IgD-negative memory B cell (primary cell): ENCODE measurements around the gene TM4SF18. TPM values are rescaled to one million over a fixed set of nuclear protein-coding genes. Genes with fewer than 3 reads are reported as not detected.

Source experiments
- H3K27ac Mint-ChIP-seq, 3 donors: one replicate each; pipeline ENCODE4 v1.8.0; 2020 to 2022; ENCODE audit warnings: mild to moderate bottlenecking in 3 of 3, mixed read lengths in 3 of 3, moderate library complexity in 1 of 3
- H3K27me3 Mint-ChIP-seq: one replicate; pipeline ENCODE4 v1.8.0; 2021; ENCODE audit warnings: mixed read lengths
- H3K36me3 Mint-ChIP-seq: one replicate; pipeline ENCODE4 v1.8.0; 2020; ENCODE audit warnings: mild to moderate bottlenecking, mixed read lengths
- H3K4me1 Mint-ChIP-seq, 3 donors: one replicate each; pipeline ENCODE4 v1.8.0; 2020 to 2022; ENCODE audit warnings: mixed read lengths in 3 of 3, mild to moderate bottlenecking in 1 of 3
- H3K4me3 Mint-ChIP-seq, 4 donors: one replicate each; pipeline ENCODE4 v1.8.0; 2020 to 2022; ENCODE audit warnings: mild to moderate bottlenecking in 4 of 4, mixed read lengths in 4 of 4, moderate library complexity in 3 of 4
- H3K9me3 Mint-ChIP-seq, 3 donors: one replicate each; pipeline ENCODE4 v1.8.0; 2020 to 2021; ENCODE audit warnings: mixed read lengths in 3 of 3, mild to moderate bottlenecking in 1 of 3
- polyA plus RNA-seq: library from polyadenylated mRNA; unstranded; fragments of 300-500 nt; fragmentation: Illumina TruSeq; gene quantifications from one replicate; pipeline ENCODE4 v1.2.3, GENCODE V29; 2021

The TM4SF18 gene
- polyA plus RNA-seq, 1 donor from 2014 or later = not detected

DNA sequence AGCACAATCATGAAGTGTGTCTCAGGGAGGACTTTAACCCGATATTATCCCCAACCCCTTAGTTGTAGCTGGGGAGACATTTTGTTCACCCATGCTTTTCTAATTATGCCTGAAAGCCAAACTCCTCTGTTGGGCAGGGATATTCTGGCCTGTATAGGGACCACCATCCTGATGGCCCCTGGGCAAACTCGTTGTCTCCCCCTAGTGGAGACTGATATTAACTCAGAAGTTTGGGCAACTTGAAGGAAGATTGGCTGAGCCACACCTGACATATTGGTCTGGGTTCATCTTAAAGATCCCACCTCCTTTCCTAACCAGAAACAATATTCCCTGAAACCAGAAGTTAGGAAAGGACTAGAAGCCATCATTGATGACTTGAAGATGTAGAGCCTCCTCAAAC lies 42.3 kb downstream of the TM4SF18 start:
- H3K27ac Mint-ChIP-seq = no peak overlapping the region
- peaks cover 1% of the 10 kb centered on the region for H3K36me3 Mint-ChIP-seq
- H3K4me1 Mint-ChIP-seq = peaks cover 0 to 3% (median 0%) of the 10 kb centered on the region in 3 donors
- H3K9me3 Mint-ChIP-seq = peaks cover 0 to 2% (median 0%) of the 10 kb centered on the region in 3 donors
- no peak overlapping the region for H3K4me3 Mint-ChIP-seq
- H3K27me3 Mint-ChIP-seq = peaks cover 2% of the 10 kb centered on the region

- H3K27ac Mint-ChIP-seq = no peak overlapping the region
- no peaks in the 10 kb centered on the region for H3K9me3 Mint-ChIP-seq
- peaks cover 3% of the 10 kb centered on the region for H3K36me3 Mint-ChIP-seq
- H3K4me3 Mint-ChIP-seq = no peak overlapping the region
- H3K27me3 Mint-ChIP-seq = no peaks in the 10 kb centered on the region
- peaks cover 0 to 3% (median 0%) of the 10 kb centered on the region in 3 donors for H3K4me1 Mint-ChIP-seq
Observed at GRCh38 chr3:149288655-149289054, 44.8 kb downstream of the TM4SF18 start.

GRCh38 chr3:149284034-149284433 lies 49.4 kb downstream of the TM4SF18 start:
- Mint-ChIP-seq H3K9me3 (no peaks in the 10 kb centered on the region), H3K27ac (no peak overlapping the region), H3K4me1 (peaks cover 6 to 17% (median 8%) of the 10 kb centered on the region in 3 donors)

DNA sequence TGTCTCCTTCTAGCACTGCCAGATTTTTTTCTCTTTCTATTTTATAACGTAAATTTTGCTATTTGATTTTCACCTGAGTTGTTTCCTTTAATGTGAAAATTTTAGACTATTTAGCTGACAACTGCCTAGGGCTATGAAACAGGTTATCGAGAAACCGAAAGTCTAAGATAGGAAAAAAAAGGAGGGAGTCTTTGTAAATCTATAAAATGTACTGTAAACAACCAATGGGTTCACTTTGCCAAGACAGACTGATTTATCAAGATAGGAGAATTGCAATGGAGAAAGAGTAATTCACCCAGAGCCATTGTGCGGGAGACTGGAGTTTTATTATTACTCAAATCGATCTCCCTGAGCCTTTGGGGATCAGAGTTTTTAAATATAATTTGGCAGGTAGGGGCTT lies 50.0 kb downstream of the TM4SF18 start:
- no peaks in the 10 kb centered on the region for H3K9me3 Mint-ChIP-seq
- peaks cover 6 to 22% (median 8%) of the 10 kb centered on the region in 3 donors for H3K4me1 Mint-ChIP-seq
- no peak overlapping the region for H3K4me3 Mint-ChIP-seq
- peaks cover 3% of the 10 kb centered on the region for H3K36me3 Mint-ChIP-seq
- no peaks in the 10 kb centered on the region for H3K27me3 Mint-ChIP-seq
- H3K27ac Mint-ChIP-seq = no peak overlapping the region

More at GRCh38 chr3:149284034-149284433, 49.4 kb downstream of the TM4SF18 start:
- H3K27me3 Mint-ChIP-seq = no peaks in the 10 kb centered on the region
- H3K4me3 Mint-ChIP-seq = no peak overlapping the region
- H3K36me3 Mint-ChIP-seq = peaks cover 3% of the 10 kb centered on the region

GRCh38 chr3:149282836-149283235 lies 50.6 kb downstream of the TM4SF18 start:
- no peaks in the 10 kb centered on the region for H3K27me3 Mint-ChIP-seq
- H3K4me1 Mint-ChIP-seq = peaks cover 6 to 22% (median 8%) of the 10 kb centered on the region in 3 donors
- no peak overlapping the region for H3K27ac Mint-ChIP-seq
- H3K36me3 Mint-ChIP-seq = peaks cover 3% of the 10 kb centered on the region
- no peaks in the 10 kb centered on the region for H3K9me3 Mint-ChIP-seq
- no peak overlapping the region for H3K4me3 Mint-ChIP-seq

DNA sequence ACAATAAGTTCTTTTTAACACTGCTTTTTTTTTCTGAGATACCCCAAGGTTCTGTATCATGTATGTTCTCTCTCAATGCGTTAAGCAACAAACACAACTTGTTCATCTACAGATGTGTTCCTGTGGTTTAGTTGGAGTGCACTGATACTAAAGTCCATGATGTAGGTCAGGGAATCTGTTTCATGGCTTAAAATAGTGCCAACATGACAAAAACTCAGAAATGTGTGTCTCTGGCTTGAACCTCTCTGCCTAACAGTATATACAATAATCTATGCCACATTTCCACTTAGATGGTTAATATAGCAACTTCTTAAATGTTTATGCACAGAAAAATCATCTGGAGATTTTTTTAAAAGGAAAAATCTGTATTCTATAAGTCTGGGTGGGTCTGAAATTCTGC lies 51.1 kb downstream of the TM4SF18 start:
- Mint-ChIP-seq H3K27ac (no peak overlapping the region), H3K4me1 (peaks cover 11 to 27% (median 13%) of the 10 kb centered on the region in 3 donors), H3K36me3 (peaks cover 2% of the 10 kb centered on the region), H3K4me3 (no peak overlapping the region), H3K27me3 (no peaks in the 10 kb centered on the region), H3K9me3 (no peaks in the 10 kb centered on the region)

- Mint-ChIP-seq H3K4me1 (peaks cover 15 to 29% (median 15%) of the 10 kb centered on the region in 3 donors), H3K27ac (no peak overlapping the region), H3K27me3 (no peaks in the 10 kb centered on the region), H3K36me3 (peaks cover 2% of the 10 kb centered on the region), H3K4me3 (no peak overlapping the region), H3K9me3 (no peaks in the 10 kb centered on the region)
Observed at GRCh38 chr3:149280671-149281349, 52.6 kb downstream of the TM4SF18 start.

DNA sequence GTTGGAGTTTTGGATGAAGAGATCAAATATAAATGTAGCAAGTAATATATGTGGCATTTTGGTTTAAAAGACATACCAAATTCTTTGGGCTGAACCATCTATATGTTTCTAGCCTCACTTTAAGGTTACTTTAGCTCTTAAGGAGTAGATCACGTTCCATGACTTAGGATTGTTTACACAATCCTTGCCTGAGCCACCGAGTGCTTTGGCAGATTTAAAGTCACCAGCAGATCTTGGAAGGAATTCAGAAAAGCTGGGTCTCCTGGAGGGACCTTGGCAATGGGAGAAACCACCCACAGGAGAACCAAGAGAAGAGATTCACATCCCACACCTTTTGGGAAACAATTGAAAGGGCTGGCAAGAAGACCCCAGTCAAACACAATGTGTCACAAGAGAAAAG lies 54.5 kb downstream of the TM4SF18 start:
- Mint-ChIP-seq H3K36me3 (no peaks in the 10 kb centered on the region), H3K4me1 (peaks cover 15 to 34% (median 17%) of the 10 kb centered on the region in 3 donors), H3K9me3 (no peaks in the 10 kb centered on the region), H3K27me3 (no peaks in the 10 kb centered on the region), H3K4me3 (no peak overlapping the region), H3K27ac (no peak overlapping the region)

- no peaks in the 10 kb centered on the region for H3K27me3 Mint-ChIP-seq
- H3K27ac Mint-ChIP-seq = peak overlapping the region in 1 of 3 donors; percentile 85
- H3K9me3 Mint-ChIP-seq = no peaks in the 10 kb centered on the region
- H3K36me3 Mint-ChIP-seq = no peaks in the 10 kb centered on the region
- H3K4me3 Mint-ChIP-seq = peak overlapping the region; percentile 7 to 82 (median 73)
- peaks cover 15 to 41% (median 16%) of the 10 kb centered on the region in 3 donors for H3K4me1 Mint-ChIP-seq
Observed at GRCh38 chr3:149277331-149277813, 56.1 kb downstream of the TM4SF18 start.

GRCh38 chr3:149276619-149277018 lies 56.8 kb downstream of the TM4SF18 start:
- H3K4me3 Mint-ChIP-seq = peak overlapping the region in 1 of 4 donors; percentile 82
- peak overlapping the region in 1 of 3 donors; percentile 85 for H3K27ac Mint-ChIP-seq
- H3K9me3 Mint-ChIP-seq = no peaks in the 10 kb centered on the region
- H3K27me3 Mint-ChIP-seq = no peaks in the 10 kb centered on the region
- no peaks in the 10 kb centered on the region for H3K36me3 Mint-ChIP-seq
- H3K4me1 Mint-ChIP-seq = peaks cover 15 to 37% (median 16%) of the 10 kb centered on the region in 3 donors

DNA sequence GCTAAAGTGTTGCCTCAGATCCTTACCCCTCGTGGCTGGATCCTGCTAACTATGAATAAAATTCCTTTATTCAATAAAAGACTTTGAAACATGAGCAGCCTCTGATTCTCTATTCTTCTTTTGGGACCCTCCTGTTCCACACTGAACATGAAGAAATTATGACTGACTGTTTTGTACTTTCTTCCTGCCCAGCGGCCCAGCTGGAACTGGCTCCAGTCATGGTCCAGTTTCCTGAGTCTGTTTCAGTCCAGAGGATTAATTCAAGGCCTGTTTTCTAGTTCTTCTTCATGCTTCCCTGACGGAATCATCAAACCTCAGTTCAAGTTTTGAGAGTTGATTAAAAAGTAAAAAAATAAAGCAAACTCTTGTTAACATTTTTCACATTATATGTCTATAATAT lies 59.2 kb downstream of the TM4SF18 start:
- Mint-ChIP-seq H3K4me1 (peaks cover 9 to 24% (median 12%) of the 10 kb centered on the region in 3 donors), H3K9me3 (no peaks in the 10 kb centered on the region), H3K36me3 (no peaks in the 10 kb centered on the region), H3K4me3 (no peak overlapping the region), H3K27ac (no peak overlapping the region), H3K27me3 (no peaks in the 10 kb centered on the region)

- Mint-ChIP-seq H3K9me3 (no peaks in the 10 kb centered on the region), H3K4me3 (no peak overlapping the region), H3K36me3 (no peaks in the 10 kb centered on the region), H3K27ac (no peak overlapping the region), H3K27me3 (no peaks in the 10 kb centered on the region), H3K4me1 (peaks cover 9 to 20% (median 13%) of the 10 kb centered on the region in 3 donors)
Observed at GRCh38 chr3:149273096-149273751, 60.2 kb downstream of the TM4SF18 start.

DNA sequence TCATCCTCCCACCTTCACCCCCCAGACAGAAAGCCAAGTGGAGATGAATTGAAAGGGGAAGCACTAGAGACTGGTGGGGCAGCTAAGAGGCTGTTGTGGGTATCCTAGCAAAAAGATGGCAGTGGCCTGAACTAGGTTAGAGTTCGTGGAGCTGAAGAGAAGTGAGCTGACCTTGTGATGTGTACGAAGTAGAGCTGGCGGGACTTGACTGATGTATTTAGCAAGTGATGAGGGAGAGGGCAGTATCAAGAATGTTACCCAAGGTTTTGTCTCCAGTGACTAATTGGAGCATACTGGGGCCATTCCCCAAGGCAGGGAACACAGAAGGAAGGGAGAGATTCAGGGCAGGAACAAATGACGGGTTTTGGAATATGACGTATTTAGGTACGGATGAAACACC lies 61.8 kb downstream of the TM4SF18 start:
- Mint-ChIP-seq H3K4me1 (peaks cover 7 to 20% (median 12%) of the 10 kb centered on the region in 3 donors), H3K4me3 (no peak overlapping the region), H3K36me3 (no peaks in the 10 kb centered on the region), H3K9me3 (no peaks in the 10 kb centered on the region), H3K27ac (no peak overlapping the region), H3K27me3 (no peaks in the 10 kb centered on the region)

DNA sequence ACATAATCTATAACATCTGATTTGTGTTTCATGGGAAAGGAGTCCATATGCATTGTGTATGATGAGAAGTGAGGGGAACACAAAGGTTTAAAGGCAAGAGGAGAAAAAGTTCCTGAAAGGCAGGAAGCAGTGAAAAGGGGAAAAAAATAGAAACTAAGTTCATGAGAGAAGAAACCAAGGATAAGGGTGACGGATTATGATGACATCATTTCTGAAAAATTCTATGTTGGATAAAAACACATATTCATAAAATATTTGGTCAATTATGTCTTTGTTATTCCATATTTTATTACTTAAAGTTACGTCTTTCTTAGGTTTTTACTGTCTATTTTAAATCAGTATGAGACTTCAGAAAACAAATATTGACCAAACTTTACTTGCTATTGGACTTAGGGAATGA lies 63.3 kb downstream of the TM4SF18 start:
- no peaks in the 10 kb centered on the region for H3K9me3 Mint-ChIP-seq
- H3K36me3 Mint-ChIP-seq = no peaks in the 10 kb centered on the region
- H3K4me1 Mint-ChIP-seq = peaks cover 7 to 16% (median 10%) of the 10 kb centered on the region in 3 donors
- H3K27ac Mint-ChIP-seq = no peak overlapping the region
- H3K4me3 Mint-ChIP-seq = no peak overlapping the region
- no peaks in the 10 kb centered on the region for H3K27me3 Mint-ChIP-seq

DNA sequence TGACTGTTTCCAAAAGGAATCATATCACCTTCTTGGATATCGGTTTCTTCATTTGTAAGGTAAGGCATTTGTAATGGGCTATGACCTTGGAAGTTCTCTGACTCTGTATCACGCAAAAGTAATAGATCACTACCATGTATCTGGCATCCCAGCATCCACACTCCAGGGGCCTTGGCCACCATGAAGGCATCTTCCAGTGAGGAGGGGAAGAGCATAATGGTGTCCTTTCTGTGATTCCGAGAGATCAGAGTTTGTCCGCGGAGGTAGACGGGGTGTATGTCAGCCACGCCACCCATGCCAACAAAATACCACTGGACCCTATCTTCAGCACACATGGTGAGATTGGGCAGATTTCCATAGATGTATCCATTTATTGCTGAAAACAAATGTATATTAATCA lies 63.7 kb downstream of the TM4SF18 start:
- Mint-ChIP-seq H3K27ac (no peak overlapping the region), H3K4me3 (no peak overlapping the region), H3K36me3 (no peaks in the 10 kb centered on the region), H3K4me1 (peaks cover 7 to 16% (median 10%) of the 10 kb centered on the region in 3 donors), H3K9me3 (no peaks in the 10 kb centered on the region), H3K27me3 (no peaks in the 10 kb centered on the region)
